Neutrophil (primary cell): ENCODE measurements around the gene ADAMTS8.

ENCODE experiments used
- H3K27ac ChIP-seq: fragments of 200-600 bp; sonication (generic); 2 replicates; pipeline ENCODE4 v1.5.1; 2016; ENCODE audit warnings: mild to moderate bottlenecking, moderate library complexity
- H3K27me3 ChIP-seq: fragments of 200-600 bp; sonication (generic); 2 replicates; pipeline ENCODE4 v1.6.0; 2016; ENCODE audit warnings: mild to moderate bottlenecking
- H3K36me3 ChIP-seq: fragments of 200-600 bp; sonication (generic); 2 replicates; pipeline ENCODE4 v1.5.1; 2017
- H3K4me1 ChIP-seq, 2 experiments: fragments of 200-600 bp in 1 of 2; sonication (generic) in 1 of 2; 1 replicate in 1 of 2; 2 replicates in 1 of 2; pipeline versions ENCODE4 v1.5.1 to v1.6.1; 2013 to 2016; ENCODE audit warnings: low read depth in 1 of 2, low read length in 1 of 2, mild to moderate bottlenecking in 1 of 2, moderate library complexity in 1 of 2; ENCODE audit not compliant: control insufficient read depth in 1 of 2, insufficient read depth in 1 of 2
- H3K4me3 ChIP-seq, 2 experiments: fragments of 200-600 bp in 1 of 2; sonication (generic) in 1 of 2; 1 replicate in 1 of 2; 2 replicates in 1 of 2; pipeline ENCODE4 v1.5.1; 2013 to 2016; ENCODE audit warnings: low read depth in 1 of 2, low read length in 1 of 2, mild to moderate bottlenecking in 1 of 2, moderate library complexity in 1 of 2
- H3K9me3 ChIP-seq: fragments of 200-600 bp; sonication (generic); 2 replicates; pipeline ENCODE4 v1.5.1; 2016
- CTCF ChIP-seq: fragments of 200-600 bp; sonication (generic); IDR thresholded peaks from 2 replicates; pipeline ENCODE4 v1.5.1; 2016; ENCODE audit warnings: antibody characterized with exemption

ADAMTS8 gene

GRCh38 chr11:130470832-130471706, 42.7 kb upstream of the ADAMTS8 start:
- no peak overlapping the region for H3K27ac ChIP-seq
- H3K36me3 ChIP-seq = no peaks in the 10 kb centered on the region
- no peak for TF ChIP-seq CTCF
- H3K4me1 ChIP-seq = no peaks in the 10 kb centered on the region
- no peaks in the 10 kb centered on the region for H3K9me3 ChIP-seq
- no peaks in the 10 kb centered on the region for H3K27me3 ChIP-seq
- no peak overlapping the region for H3K4me3 ChIP-seq

GRCh38 chr11:130469181-130469580, 40.8 kb upstream of the ADAMTS8 start:
- Histone ChIP-seq H3K27ac (no peak overlapping the region), H3K9me3 (no peaks in the 10 kb centered on the region), H3K4me1 (no peaks in the 10 kb centered on the region), H3K36me3 (no peaks in the 10 kb centered on the region), H3K27me3 (peaks cover 5% of the 10 kb centered on the region), H3K4me3 (no peak overlapping the region)
- no peak for TF ChIP-seq CTCF

- no peak overlapping the region for H3K27ac ChIP-seq
- H3K27me3 ChIP-seq = peaks cover 5% of the 10 kb centered on the region
- no peaks in the 10 kb centered on the region for H3K9me3 ChIP-seq
- no peaks in the 10 kb centered on the region for H3K4me1 ChIP-seq
- no peaks in the 10 kb centered on the region for H3K36me3 ChIP-seq
- no peak overlapping the region for H3K4me3 ChIP-seq
- no peak for TF ChIP-seq CTCF
Measured at GRCh38 chr11:130467116-130467900, 38.9 kb upstream of the ADAMTS8 start.

GRCh38 chr11:130465263-130465662, 36.9 kb upstream of the ADAMTS8 start:
- TF ChIP-seq CTCF = no peak

GRCh38 chr11:130464291-130464812, 35.9 kb upstream of the ADAMTS8 start:
- Histone ChIP-seq H3K4me3 (no peak overlapping the region), H3K4me1 (no peaks in the 10 kb centered on the region), H3K36me3 (no peaks in the 10 kb centered on the region), H3K27ac (no peak overlapping the region), H3K27me3 (peaks cover 5% of the 10 kb centered on the region), H3K9me3 (no peaks in the 10 kb centered on the region)
- no peak for TF ChIP-seq CTCF

More at GRCh38 chr11:130465263-130465662, 36.9 kb upstream of the ADAMTS8 start:
- H3K4me3 ChIP-seq = no peak overlapping the region
- no peaks in the 10 kb centered on the region for H3K36me3 ChIP-seq
- no peaks in the 10 kb centered on the region for H3K4me1 ChIP-seq
- no peak overlapping the region for H3K27ac ChIP-seq
- H3K9me3 ChIP-seq = no peaks in the 10 kb centered on the region
- peaks cover 5% of the 10 kb centered on the region for H3K27me3 ChIP-seq
